Activated CD4-positive, alpha-beta T cell treated with anti-CD3 and anti-CD28 coated beads, Interleukin-2, Interleukin-6, amounts not matched to agents 100 ng/mL and 50 ng/mL, durations not matched to agents 16 hours and 8 hours (primary cell): ENCODE measurements around the gene METTL25B.

Experiments used
- DNase-seq: peaks from one replicate; pipeline ENCODE4 v3.0.0-alpha.2; 2020

The METTL25B gene

DNA sequence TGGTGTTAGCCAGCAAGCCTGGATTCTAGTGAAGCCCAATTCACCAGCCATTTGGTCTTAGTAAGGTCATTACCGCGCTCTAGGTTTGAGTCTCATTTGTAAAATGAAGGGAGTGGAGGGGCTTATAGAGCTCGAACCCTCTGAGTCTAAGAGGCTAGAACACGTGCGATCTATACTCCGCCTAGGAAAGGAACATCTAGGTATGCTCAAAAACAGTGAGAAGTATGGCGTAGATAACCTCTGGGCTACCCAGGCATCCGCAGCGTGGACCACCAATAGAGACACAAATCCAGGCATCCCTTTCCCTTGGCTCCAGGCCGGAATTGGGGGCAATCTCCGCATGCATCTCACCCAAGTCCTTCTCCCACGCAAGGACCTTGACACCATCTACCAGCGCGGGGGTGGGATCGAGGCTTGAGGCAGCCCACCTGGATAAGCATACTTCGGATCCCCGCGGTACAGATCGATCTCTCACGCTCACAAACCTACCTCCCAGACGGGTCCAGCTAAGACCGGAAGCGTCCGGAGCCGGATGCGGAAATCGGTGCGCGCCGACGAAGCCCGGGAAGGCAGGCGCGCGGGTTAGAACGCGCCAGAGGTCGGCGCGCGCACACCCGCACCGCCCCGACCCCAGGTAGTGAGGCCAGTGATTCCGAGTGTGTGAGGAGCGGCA is at the start of gene METTL25B:
TSS of gene METTL25B (plus strand) at position 544 of the 673 bp plus-strand sequence. CDS start 636 bp downstream, outside the sequence.
- peak; percentile 90 for DNase-seq

DNA sequence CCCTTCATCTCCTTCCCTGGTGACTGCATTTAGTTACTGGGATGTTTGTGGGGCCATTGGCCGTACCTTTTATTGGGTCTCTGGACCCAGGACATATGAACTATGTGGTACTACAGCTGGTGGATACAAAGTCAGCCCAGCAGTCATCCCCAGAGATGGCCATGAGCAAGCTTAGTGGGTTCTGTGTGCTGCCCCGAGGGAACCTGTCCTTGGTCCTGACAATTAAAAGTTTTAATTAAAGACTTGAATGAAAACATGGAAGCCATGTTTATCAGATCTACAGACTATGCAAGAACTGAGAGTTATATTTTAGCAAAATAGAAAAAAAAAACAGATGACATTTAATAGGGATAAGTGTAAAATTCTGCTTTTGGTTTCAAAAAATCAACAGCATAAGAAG is 48.2 kb upstream of the METTL25B start:
- DNase-seq: no peak

DNA sequence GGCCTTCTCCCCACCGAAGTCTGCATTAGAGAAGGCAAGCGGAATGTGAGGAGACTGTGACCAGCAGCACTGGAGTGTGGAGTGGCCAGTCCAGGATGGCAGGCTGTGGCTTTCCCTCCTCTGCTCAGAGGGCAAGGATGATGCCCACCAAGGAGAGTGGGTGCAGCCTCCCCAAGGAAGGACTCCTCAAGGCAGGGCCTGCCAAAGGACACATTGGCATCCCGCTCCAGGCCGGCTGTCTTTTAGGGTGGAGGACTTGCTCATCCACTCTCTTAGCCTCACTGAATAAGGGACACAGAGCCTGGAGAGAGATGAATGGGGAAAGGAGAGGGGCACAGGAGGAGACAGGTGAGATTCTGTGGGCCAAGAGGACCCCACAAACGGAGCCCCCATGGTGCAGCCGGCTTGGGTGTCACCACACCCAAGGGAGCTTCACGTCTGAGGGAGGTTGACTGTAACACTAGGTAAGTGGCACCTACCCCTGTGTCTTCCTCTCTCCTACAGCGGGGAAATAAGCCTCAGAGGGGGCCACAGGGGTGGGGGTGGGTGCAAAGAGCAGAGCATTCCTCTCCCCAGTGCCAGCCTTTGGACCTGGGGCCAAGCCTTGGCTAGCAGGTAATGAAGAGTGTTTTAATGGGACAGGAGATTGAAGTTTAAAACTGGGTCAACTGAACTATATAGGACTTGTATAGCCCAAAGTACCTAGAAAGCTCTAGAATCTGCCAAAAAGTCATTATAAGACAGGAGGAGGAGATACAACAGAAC is 46.9 kb upstream of the METTL25B start:
- no peak for DNase-seq

DNA sequence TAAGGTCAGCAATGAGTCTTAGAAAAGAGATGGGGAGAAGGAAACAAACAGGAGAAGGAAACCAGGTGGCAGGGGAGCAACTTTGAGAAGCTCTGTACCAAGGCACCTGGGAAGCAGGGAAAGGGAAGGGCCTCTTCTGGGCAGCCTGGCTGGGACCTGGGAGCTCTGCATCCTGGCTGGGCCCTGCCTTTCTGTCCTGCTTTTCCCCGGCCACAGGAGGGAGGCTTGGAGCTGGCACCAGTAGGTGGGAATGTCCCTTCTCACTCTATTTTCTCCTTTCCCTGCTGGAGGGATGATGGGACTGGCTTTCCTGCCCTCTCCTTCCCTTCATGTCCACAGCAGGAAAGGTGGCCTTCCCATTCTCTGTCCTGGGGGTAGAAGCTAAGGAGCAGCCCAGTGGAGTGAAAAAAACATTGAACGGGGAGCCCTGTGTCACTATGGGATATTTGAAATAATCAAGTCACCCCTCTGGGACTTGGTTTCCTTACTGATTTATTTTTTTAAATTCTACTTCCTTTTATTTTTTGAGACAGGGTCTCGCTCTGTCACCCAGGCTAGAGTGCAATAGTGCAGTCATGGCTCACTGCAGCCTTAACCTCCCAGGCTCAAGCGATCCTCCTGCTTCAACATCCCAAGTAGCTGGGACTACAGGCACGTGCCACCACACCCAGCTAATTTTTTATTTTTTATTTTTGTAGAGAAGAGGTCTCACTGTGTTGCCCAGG is 45.9 kb upstream of the METTL25B start:
- DNase-seq: no peak

DNA sequence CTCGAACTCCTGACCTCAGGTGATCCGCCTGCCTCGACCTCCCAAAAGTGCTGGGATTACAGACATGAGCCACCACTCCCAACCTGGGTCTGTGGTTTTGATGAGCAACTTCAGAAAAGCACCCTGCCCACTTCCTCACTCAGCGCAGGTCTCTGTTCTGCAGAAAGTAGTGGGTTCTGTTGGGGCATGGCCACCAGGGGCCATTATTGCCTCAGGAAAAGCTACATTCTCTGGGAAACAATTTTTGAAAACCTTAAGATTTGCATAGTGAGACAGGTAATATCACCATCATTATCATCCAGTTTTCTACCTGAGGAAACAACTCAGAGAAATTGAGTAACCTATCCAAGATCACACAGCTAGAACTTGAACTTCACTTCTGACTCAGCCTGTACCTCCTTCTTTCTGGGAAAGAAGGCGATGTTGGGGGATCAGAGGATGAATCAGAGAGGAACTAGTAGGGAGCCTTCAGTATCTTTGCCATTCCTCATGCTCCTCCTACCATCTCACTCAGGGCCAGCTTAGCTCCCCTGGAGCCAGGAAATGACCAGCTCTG is 44.0 kb upstream of the METTL25B start:
- DNase-seq: peak; percentile 70

DNA sequence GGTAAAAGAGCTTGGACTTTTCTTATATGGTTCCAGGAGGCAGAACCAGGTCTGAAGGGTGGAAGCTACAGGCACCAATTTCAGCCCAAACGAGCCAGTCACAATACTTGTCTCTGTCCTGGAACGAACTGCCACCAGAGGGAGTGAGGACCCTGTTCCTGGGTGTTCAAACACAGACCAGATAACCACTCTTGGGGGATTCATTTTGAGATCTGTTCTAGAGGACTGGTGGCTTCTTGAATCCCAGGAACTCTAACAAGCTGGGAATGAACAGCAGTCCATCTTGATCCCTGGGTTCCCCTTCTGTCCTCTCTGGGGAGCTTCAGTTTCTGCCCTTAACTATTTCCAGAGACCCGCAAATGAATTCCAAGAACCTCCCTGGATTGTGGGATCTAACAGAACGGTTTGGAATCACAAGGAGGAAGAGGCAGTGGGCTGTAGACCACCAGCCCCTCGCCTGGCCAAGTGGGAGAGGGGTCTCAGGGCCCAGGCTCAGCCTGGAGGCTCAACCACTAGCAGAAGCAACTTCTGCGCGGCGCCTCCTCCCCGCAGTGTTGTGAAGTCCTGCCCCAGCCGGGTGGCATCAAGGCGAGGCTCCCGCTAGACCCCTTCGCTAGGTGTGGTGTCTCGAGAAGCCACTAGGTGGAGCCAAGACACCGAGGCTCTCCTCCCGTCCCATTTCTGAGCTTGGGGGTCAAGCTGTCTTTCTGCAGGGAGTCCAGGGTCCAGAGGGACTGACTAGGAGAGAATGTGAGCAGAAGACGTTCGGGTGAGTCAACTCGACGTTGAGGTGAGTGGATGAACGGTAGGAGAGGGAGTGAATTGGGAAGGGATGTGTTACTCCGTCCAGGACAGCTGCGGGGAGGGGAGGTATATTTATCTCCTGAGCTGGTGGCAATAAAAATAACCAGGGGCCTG is 39.0 kb upstream of the METTL25B start:
- peak; percentile 86 for DNase-seq

DNA sequence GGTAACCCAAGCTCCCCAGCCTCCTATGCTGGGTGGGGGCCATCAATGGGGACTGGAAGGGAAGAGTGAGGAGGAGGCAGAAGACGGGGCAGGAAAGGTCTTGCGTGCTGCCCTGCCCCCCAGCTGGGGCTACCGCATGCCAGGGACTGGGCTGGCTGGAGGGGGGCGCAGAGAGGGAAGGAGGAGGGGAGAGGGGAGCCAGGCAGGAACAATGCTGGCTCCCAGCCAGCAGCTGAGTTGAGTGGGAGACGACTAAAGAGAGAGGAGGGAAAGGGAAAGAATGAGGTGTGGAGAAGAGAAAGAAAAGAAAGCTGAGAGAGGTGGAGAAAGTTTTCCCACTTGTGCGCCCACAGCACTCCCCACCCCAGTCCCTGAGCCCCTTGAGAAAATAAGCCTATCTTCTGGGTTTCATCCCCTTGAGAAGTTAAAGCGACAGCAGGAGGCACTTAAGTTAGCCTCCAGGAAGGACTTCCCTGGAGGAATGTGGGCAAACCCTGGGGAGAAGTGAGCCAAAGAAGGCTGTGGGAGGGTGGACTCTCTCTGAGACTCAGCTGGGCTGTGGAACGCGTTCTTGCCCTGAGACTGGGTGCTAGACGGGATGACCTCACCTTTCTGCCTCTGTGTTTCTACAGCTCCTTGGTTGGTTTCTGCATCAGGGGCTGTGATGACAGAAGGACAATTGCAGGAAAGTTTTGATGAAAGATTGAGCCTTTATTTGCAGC is 38.2 kb upstream of the METTL25B start:
- DNase-seq: no peak

DNA sequence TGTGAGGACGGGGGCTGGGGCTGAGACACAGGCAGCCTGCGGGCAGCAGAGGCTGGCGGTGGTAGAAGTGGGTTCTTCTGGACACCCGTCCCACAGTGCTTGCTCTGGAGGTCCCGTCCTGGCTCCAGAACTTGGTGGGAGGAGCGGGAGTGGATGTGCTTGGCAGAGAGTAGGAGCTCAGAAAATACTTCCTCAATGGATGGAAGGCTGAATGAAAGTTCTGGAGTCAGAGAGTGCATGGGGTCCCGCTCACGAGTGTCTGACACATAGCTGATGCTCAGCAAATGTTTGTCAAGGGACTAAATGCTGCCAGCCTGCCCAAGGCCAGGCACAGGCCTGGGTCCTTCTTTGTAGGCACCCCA is 37.6 kb upstream of the METTL25B start:
- no peak for DNase-seq

DNA sequence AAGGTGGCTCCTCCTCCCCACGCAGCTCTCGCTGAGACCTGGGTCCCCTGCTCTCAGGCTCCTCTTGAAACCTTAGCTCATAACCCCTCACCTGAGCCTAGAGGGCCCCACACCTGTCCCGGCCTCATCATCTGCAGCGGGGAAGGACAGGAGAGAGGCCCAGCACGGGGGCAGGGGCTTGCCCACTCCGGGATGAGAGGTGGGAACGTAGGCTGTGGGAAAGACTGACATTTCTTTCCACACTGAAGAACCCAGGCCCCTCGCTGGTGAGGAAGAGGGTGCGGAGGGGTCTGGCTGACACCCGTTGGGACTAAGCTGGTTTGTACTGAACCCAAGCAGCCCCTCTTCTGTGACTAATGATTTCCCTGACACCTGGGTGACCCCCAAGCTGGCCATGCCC is 37.1 kb upstream of the METTL25B start:
- DNase-seq: no peak

DNA sequence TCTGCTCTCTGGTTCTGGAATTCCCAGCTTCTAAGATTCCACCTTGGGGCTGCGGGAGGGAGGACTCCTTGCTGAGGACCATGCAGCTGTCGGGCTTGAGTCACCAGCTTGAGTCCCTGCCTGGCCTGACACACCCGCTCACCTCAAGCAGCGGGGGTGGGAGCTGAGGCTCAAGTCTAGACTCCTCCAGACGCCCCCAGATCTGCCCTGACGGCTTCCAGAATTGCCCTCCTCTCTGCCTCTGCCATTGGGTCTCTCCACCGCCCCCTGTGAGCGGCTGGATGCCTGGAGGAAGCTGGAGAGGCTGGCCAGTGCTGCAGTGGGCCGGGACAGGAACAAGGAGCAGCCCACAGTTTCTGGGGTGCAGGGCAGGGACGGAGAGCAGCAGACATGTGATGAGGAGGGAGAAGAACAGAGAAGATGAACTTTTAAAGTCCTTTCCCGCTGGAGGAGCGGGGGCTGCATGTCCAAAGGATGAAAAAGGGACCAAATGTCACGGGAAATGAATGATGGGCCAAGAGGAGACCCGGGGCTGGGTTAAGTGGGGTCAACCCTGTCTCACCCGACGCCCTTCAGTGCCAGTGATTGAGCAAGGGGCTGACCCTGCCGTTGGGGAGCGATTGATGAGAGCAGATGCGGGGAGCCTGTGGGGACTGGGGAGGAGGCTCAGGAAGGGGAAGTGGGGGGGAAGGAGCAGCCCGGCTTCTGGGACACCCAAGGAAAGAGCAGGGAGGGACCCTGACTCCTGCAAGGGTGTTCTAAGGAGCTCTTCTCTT is 36.4 kb upstream of the METTL25B start:
- no peak for DNase-seq

DNA sequence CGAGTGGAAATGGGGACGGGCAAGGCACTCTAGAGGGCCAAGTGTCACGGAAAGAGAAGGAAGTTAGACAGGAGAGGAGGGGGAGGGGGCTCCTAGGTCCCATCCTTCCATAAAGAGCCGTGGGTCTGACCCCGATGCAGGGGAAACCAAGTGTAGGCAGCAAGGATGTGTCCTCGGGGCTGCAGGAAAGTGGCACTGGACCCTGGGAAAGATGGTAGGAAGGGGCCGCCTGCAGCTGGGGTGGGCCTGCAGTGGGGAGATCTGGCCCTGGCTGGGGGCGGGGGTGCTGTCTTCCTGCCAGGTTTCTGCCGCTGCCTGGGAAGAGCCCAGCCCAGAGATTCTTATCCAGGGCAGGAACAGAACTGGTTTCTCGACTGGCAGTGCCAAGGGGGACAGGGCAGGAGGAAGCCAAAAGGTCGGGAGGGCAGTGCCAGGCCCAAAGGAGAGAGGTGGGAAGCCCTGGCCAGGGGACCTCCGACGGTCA is 35.8 kb upstream of the METTL25B start:
- no peak for DNase-seq

DNA sequence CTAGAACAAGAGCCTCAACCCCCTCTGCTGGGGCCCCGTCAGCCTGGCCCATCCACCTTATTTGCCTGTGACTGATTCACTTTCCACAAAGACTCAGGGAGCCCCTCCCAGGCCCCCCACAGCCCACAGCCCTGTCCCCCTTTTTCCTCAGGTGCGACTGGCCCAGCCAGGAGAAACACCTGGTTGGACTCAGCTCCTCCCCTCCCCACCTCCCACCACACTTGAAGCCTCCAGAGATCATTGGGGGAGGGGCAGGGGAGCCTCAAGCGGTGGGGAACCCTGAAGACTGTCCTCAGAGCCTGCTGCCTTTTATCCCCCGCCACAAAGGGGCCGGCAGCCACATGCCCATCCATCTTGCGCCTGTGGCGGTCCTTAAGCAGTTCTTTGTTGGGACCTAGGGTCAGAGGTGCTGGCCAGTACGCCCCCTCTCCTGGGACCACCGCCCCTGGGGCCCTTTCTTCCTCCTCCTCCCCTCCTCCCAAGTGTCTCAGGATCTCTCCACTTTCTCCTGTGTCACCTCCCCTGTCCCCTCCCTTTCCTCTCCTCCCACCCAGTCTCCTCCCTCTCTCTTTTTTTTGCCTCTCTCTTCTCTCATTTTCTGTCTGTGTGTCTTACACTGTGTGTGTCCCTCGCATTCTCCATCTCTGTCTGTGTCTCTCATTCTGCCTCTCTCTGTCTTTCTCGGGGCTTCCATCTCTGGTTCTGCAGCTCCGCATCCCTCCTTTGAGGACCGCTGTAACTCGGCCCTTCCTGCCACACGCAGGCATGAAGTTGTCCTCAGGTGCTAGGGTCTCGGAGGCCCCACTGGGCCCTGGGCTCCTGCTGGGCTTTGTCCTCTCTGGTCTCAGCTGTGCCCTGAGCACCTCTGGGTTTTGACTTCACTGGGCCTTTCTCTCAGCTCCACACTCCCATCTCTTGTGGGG is 35.1 kb upstream of the METTL25B start:
- no peak for DNase-seq

DNA sequence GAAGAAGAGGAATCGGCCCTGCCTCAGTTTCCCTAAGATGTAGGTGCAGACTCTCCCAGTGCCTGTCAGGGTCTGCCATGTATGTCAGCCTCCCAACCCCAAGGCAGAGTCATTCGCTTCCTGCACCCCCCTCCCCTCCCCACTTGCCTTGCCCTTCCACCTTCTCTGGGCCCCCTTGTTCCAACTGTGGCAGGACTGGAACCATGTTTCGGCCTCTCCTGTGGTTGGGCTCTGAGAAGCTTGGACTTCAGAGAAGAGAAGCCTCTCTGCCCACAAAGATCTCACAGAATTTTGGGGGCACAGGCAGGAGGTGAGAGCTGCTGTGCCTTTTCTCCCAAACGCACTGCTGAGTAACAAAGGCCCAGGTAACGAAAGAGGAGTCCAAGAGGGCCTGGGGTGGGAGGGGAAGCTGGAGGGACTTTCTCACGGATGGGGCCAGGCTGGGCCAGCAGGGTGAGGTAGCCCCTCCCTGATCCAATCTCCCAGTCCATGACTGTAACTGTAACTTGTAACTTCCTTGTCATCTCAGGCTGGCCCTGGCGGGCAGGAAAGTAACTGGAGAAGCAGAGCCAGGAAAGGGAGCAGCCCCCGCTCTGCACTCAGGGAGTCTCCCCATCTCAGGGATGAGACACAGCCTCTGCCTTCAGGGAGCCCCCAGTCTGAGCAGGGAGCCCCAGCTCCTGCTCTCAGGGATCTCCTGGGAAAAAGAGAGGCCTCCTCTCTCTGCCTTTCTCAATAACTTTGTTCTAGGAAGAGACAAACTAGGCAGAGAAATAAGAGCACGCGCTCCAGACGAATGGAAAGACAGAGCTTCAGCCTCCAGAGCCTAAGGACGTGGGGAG is 34.2 kb upstream of the METTL25B start:
- DNase-seq: no peak

DNA sequence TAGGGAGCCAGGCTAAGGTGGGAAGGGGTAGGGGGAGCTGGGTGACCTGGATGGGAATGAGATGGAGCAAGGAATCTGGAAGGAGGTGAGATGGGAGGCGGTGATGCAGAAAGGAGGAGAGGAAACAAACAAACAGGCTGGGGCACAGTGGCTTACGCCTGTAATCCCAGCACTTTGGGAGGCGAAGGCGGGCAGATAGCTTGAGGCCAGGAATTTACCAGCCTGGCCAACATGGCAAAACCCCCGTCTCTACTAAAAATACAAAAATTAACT is 33.6 kb upstream of the METTL25B start:
- no peak for DNase-seq

DNA sequence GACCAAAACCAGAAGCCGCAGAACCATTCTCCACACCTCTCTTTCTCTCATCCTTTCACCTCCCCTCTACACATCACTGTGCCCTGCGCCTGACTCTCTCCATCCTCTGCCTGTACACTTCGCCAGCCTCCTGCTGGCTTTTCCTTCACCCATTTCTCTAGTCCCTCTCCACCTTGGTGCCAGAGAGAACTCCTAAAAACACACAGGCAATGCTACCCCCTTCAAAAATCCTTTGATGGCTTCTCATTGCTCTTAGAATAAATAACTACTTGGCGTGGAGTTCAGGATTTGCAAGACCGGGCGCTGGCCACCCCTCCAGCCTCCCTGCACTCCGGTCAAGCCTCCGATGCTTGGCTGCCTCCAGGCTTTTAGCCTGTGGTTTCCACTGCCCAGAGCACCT is 31.5 kb upstream of the METTL25B start:
- DNase-seq: no peak

DNA sequence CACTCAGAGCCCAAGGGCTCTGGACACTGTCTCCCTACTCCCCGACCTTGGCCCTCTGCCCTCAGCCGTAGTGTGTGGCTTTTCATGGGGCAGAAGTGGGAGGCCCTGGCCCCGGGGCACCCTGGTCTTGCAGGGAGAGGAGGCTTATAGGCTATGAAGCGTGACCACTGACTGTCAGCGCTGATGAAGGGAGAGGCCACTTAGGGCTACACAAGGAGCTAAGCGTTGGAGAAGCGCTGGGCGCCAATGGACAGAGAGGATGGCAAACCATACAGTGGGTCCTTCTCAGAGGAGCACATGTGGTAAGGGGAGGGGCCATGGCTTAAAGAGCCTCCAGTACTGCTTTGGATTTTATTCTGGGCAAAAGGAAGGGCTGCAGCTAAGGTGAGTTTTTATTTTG is 30.8 kb upstream of the METTL25B start:
- no peak for DNase-seq

DNA sequence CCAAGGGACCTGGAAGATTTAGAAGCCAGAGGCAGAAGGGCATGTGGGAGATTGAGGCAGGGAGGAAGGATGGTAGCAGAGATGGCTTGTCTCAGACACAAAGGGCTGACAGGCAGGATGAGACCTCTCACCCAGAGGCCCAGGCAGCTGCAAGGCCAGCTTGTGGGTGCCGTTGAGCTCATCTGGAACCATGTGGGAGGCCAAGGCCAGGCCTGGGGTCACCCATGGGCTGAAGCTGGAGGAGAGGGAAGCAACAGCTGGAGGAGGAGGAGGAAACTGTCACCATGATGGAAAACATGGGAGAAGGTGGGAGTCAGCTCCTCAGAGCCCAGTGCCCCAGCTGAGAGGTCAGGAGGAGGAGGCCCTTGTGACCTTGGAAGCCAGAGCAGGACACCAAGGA is 29.3 kb upstream of the METTL25B start:
- no peak for DNase-seq

DNA sequence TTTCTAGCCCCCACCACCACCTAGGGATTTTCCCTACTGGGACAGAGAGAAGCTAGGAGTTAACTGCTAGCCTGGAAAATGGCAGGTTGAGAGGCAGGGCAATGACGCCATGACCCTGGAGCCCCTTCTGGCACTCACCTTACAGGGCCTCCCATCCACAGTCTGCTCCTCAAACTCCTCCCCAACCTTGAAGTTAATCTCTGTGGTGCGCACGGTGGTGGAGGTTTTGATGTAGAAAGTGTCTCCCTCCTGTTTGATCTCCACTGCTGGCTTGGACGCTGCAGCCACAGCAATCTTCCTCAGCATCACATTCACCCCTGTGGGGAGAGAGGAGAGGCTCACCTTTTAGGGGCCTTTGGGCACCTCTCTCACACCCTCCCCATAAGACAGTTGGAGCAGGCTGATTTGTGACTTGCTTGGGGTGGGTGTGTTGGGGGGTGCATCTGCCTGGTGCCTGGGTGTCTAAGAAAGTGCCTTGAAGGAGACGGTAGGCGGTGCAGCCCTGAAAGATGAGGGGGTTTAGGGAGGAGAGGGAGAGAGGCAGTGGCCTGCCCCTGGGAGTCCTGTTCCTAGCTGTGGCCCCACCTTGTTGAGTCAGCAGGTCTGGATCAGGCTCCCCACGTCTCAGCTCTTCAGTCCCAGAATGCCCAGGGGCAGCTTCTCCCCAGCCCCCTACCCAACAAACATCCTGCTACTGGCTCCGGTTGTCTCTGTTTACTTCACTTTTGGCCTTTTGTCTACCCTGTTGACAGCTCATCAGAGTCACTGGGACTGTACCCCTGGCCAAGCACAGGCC is 27.3 kb upstream of the METTL25B start:
- DNase-seq: no peak
